ENCODE measurements around the gene GRIK3. TPM values are rescaled to one million over a fixed set of nuclear protein-coding genes. Genes with fewer than 3 reads are reported as not detected.

GRIK3 gene
- total and polyA plus RNA-seq, 2 experiments from 2014 or later = 0.31 to 2.9 TPM

GRCh38 chr1:36948606-36949005 lies 85.7 kb downstream of the GRIK3 start (continued):
- TF ChIP-seq ZNF462 (CRISPR knock-in tag; IDR thresholded peaks at IDR 0.05) = no peak
- no peak for TF ChIP-seq REST (IDR thresholded peaks at IDR 0.05; ENCODE audit: unreplicated experiment)
- no peak for TF ChIP-seq CTCF (conservative IDR thresholded peaks at IDR 0.05; ENCODE audit: low read depth in 2 of 2)
- no peak for TF ChIP-seq ZNF114 (CRISPR knock-in tag; IDR thresholded peaks at IDR 0.05)
- no peak for TF ChIP-seq ETS1 (IDR thresholded peaks at IDR 0.05)
- no peak for TF ChIP-seq JUNB (IDR thresholded peaks at IDR 0.05; ENCODE audit: unreplicated experiment)
- no peak for TF ChIP-seq EZH2phosphoT487 (IDR thresholded peaks at IDR 0.05; ENCODE audit: unreplicated experiment)
- TF ChIP-seq NANOG (IDR thresholded peaks at IDR 0.05; ENCODE audit: borderline replicate concordance) = no peak
